ENCODE data around the gene CNN2. TPM values are rescaled to one million over a fixed set of nuclear protein-coding genes. Genes with fewer than 3 reads are reported as not detected.

Gene CNN2
- total and polyA plus RNA-seq, 2 of the 4 experiments (the other 2 are of a cell fraction), result 272 to 395 TPM

- TF ChIP-seq MXI1 (IDR thresholded peaks at IDR 0.05; ENCODE audit: borderline replicate concordance, low read depth, low read length), result no peak
Measured at GRCh38 chr19:1068009-1069001, 41.9 kb downstream of the CNN2 start (continued).

- Histone ChIP-seq H3K4me2 (ENCODE audit: low read depth, low read length) (no peak overlapping the region), H2BK15ac (ENCODE audit: low read depth, low read length) (no peak overlapping the region), H2BK20ac (ENCODE audit: low read depth, low read length) (no peak overlapping the region), H3K4ac (ENCODE audit: low read depth, low read length) (no peak overlapping the region), H3K36me3 (ENCODE audit: control insufficient read depth, insufficient read depth, low read length) (no peaks in the 10 kb centered on the region), H3K4me1 (ENCODE audit: control insufficient read depth, insufficient read depth, low read length) (peaks cover 3% of the 10 kb centered on the region; the same call in 1 of the 2 replicates), H4K5ac (ENCODE audit: low read depth, low read length) (no peak overlapping the region), H4K91ac (ENCODE audit: insufficient read depth, low read depth, low read length) (no peak overlapping the region), H2BK5ac (ENCODE audit: low read depth, low read length, poor library complexity, severe bottlenecking) (no peak overlapping the region), H2BK120ac (ENCODE audit: low read depth, low read length) (no peak overlapping the region), H3K27ac (ENCODE audit: insufficient read depth, low read length) (no peak overlapping the region), H2AK9ac (replicated peaks; ENCODE audit: low read depth, low read length, poor library complexity) (no peak overlapping the region), H3K18ac (ENCODE audit: low read depth, low read length) (no peak overlapping the region), H2AFZ (replicated peaks; ENCODE audit: low read length, poor library complexity) (no peak overlapping the region), H2AK5ac (ENCODE audit: low read depth, low read length) (no peak overlapping the region), H3K9me1 (ENCODE audit: insufficient read depth, low read length) (no peaks in the 10 kb centered on the region), H4K8ac (ENCODE audit: low read depth in 2 of 2, low read length in 2 of 2) (no peak overlapping the region), H3K9ac (ENCODE audit: low read depth, low read length) (no peak overlapping the region), H3K23ac (ENCODE audit: low read depth, low read length) (no peak overlapping the region), H4K20me1 (ENCODE audit: insufficient read depth, low read length) (peaks cover 6% of the 10 kb centered on the region; the same call in 1 of the 2 replicates), H3K27me3 (ENCODE audit: control insufficient read depth, insufficient read depth, low read length) (peaks cover 45% of the 10 kb centered on the region), H3K9me3 (ENCODE audit: control insufficient read depth, insufficient read depth, low read length) (no peaks in the 10 kb centered on the region), H3K79me1 (ENCODE audit: low read depth in 1 of 2, low read length in 2 of 2) (no peaks in the 10 kb centered on the region), H3K4me3 (ENCODE audit: insufficient read depth, low read depth, low read length) (no peak overlapping the region), H3K14ac (replicated peaks; ENCODE audit: low read depth, low read length) (no peak overlapping the region), H3K56ac (ENCODE audit: extremely low read depth, insufficient read depth, low read length) (no peak overlapping the region)
- CTCF ChIA-PET, result no interaction called here
- ATAC-seq (ENCODE audit: low read depth) (no peak), DNase-seq (no peak)
- no TSS peak for BruUV-seq (replicated peaks)
- dilution Hi-C loops (cut with HindIII; ENCODE audit: low sequenced_read_pairs, unreplicated experiment), result no loop called here
- in situ Hi-C loops (cut with MboI; ENCODE audit: low sequenced_read_pairs), result no loop called here
- WGBS, 2 experiments (ENCODE audit: extremely low coverage in 2 of 2, insufficient read length in 1 of 2), result 59% methylated on average over 10 of the region's 25 CpGs; no CpG with 5 or more reads in 1 of the 2 experiments
- POLR2A ChIA-PET (ENCODE audit: unreplicated experiment), result no interaction called here
- intact Hi-C loops (cut with micrococcal nuclease), result no loop called here
- no peak for TF ChIP-seq ELK1 (IDR thresholded peaks at IDR 0.05; ENCODE audit: borderline replicate concordance, low read depth, low read length)
- no peak for TF ChIP-seq CEBPB (IDR thresholded peaks at IDR 0.05; ENCODE audit: low read depth, low read length)
- no peak for TF ChIP-seq CTCF (conservative IDR thresholded peaks at IDR 0.05; ENCODE audit: low read depth, low read length)
- TF ChIP-seq CHD1 (IDR thresholded peaks at IDR 0.05; ENCODE audit: low read depth, low read length), result no peak
- no peak for TF ChIP-seq MXI1 (IDR thresholded peaks at IDR 0.05; ENCODE audit: borderline replicate concordance, low read depth, low read length)
- no peak for TF ChIP-seq RFX5 (IDR thresholded peaks at IDR 0.05; ENCODE audit: low read depth, low read length)
- TF ChIP-seq NFE2L2 (IDR thresholded peaks at IDR 0.05; ENCODE audit: low read depth, low read length), result no peak
- no peak for TF ChIP-seq POLR2A (IDR thresholded peaks at IDR 0.05; ENCODE audit: low read depth, low read length)
- no peak for TF ChIP-seq BHLHE40 (IDR thresholded peaks at IDR 0.05; ENCODE audit: low read depth, low read length)
- no peak for TF ChIP-seq RCOR1 (IDR thresholded peaks at IDR 0.05; ENCODE audit: insufficient replicate concordance, low read length)
- TF ChIP-seq SMC3 (IDR thresholded peaks at IDR 0.05; ENCODE audit: low read depth, low read length), result no peak
Measured at GRCh38 chr19:1069009-1069779, 42.8 kb downstream of the CNN2 start.
